ENCODE measurements around the gene EPHA10. TPM values are rescaled to one million over a fixed set of nuclear protein-coding genes. Genes with fewer than 3 reads are reported as not detected.

The EPHA10 gene
- total RNA-seq, 4 donors from 2014 or later: 0.17 TPM; not detected in 3

DNA sequence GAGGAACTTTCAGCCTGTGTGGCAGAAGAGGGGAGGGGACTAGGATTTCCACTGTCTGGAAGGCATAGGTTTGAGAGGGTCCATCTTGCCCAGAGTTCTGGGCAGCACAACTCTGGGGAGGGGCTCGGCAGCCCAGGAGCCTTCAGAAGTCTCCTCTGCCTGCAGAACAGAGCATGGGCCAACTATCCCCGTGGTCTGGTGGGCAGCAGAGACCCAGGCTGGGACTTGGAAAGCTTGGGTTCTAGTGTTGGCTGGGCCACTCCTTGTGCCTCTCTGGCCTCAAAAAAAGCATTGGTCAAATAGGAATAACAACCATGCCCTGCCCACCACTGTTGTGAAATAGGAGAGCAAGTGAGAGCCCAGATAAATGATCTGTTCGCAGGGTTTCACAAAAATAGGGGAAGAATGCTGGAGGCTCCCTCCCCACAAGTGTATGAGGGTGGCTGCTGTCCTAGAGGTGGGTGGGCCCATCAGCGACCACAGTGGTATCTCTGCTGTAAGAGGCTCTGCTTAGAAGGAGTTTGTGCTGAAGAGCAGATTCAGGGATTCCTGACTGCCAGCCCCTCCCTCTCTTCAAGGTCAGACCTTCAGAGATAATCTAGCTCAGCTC, 8.9 kb downstream of the EPHA10 start:
- no peaks in the 10 kb centered on the region for H3K9me3 ChIP-seq
- H3K4me1 ChIP-seq: no peaks in the 10 kb centered on the region
- H3K27ac ChIP-seq: no peak overlapping the region
- no peak overlapping the region for H3K4me3 ChIP-seq
- in situ Hi-C loops (cut with MboI; ENCODE audit: low sequenced_read_pairs in 4 of 4): no loop called here
- intact Hi-C loops (cut with DNase I; ENCODE audit: low total_unique reads): no loop called here
- H3K27me3 ChIP-seq: peaks cover 28 to 35% (median 33%) of the 10 kb centered on the region in 3 donors
- no peak for TF ChIP-seq CTCF (IDR thresholded peaks at IDR 0.05 in 4 of 5, conservative IDR thresholded peaks at IDR 0.05 in 1 of 5)
- H3K36me3 ChIP-seq: no peaks in the 10 kb centered on the region
- no peak for DNase-seq
- no peak for ATAC-seq

- no peaks in the 10 kb centered on the region for H3K4me1 ChIP-seq
- TF ChIP-seq CTCF (IDR thresholded peaks at IDR 0.05 in 4 of 5, conservative IDR thresholded peaks at IDR 0.05 in 1 of 5) (no peak), POLR2A (IDR thresholded peaks at IDR 0.05) (no peak)
- in situ Hi-C loops (cut with MboI; ENCODE audit: low sequenced_read_pairs in 4 of 4): no loop called here
- no peaks in the 10 kb centered on the region for H3K36me3 ChIP-seq
- H3K9me3 ChIP-seq: no peaks in the 10 kb centered on the region
- intact Hi-C loops (cut with DNase I; ENCODE audit: low total_unique reads): no loop called here
- peaks cover 35 to 42% (median 40%) of the 10 kb centered on the region in 3 donors for H3K27me3 ChIP-seq
- no peak overlapping the region for H3K27ac ChIP-seq
- DNase-seq (no peak), ATAC-seq (no peak)
- no peak overlapping the region for H3K4me3 ChIP-seq
These were observed 9.6 kb downstream of the EPHA10 start for GRCh38 chr1:37755290-37755689.

DNA sequence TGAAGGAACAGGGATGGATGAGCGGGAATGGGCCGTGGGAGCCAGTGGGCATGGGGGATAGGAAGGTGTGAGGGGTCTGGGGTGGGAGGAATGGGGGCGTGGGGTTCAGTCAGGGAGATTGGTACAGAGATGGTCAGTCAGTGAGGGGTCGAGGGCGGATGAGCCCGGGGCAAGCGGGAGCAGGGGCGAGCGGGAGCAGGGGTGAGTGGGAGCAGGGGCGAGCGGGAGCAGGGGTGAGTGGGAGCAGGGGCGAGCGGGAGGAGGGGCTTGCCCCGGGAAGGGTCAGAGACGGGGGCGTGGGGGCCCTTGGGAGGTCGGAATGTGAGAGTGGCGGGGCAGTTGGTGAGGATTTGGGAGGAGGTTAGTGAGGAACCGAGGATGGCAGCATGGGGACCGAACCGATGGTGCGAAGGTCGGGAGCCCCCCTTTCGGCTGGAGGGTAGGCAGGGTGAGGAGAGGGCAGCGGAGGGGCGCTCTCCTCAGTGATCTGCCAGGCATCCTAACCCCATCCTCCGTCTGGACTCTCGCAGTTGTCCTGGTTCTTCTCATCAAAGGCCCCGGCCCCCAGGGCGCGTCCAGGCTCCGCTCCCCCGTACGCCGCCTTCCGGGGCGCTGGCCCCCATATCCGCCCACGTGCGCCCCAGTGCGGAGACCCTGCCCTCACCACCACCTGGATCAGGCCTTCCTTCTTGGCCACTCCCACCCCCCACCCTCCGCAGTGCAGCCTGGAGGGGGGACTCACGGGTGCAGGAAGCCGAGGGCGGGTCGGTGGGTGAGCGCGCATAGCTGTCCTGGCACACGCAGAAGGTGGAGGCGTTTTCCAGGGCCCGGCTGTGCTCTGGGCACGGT, 11.2 kb downstream of the EPHA10 start:
- H3K4me3 ChIP-seq: no peak overlapping the region
- H3K27ac ChIP-seq: no peak overlapping the region
- ATAC-seq (no peak), DNase-seq (no peak)
- in situ Hi-C loops (cut with MboI; ENCODE audit: low sequenced_read_pairs in 4 of 4): no loop called here
- no peaks in the 10 kb centered on the region for H3K4me1 ChIP-seq
- H3K27me3 ChIP-seq: peaks cover 41 to 47% (median 45%) of the 10 kb centered on the region in 3 donors
- intact Hi-C loops (cut with DNase I; ENCODE audit: low total_unique reads): no loop called here
- no peaks in the 10 kb centered on the region for H3K36me3 ChIP-seq
- no peaks in the 10 kb centered on the region for H3K9me3 ChIP-seq
- TF ChIP-seq CTCF (IDR thresholded peaks at IDR 0.05 in 4 of 5, conservative IDR thresholded peaks at IDR 0.05 in 1 of 5) (no peak), POLR2A (IDR thresholded peaks at IDR 0.05) (no peak)

DNA sequence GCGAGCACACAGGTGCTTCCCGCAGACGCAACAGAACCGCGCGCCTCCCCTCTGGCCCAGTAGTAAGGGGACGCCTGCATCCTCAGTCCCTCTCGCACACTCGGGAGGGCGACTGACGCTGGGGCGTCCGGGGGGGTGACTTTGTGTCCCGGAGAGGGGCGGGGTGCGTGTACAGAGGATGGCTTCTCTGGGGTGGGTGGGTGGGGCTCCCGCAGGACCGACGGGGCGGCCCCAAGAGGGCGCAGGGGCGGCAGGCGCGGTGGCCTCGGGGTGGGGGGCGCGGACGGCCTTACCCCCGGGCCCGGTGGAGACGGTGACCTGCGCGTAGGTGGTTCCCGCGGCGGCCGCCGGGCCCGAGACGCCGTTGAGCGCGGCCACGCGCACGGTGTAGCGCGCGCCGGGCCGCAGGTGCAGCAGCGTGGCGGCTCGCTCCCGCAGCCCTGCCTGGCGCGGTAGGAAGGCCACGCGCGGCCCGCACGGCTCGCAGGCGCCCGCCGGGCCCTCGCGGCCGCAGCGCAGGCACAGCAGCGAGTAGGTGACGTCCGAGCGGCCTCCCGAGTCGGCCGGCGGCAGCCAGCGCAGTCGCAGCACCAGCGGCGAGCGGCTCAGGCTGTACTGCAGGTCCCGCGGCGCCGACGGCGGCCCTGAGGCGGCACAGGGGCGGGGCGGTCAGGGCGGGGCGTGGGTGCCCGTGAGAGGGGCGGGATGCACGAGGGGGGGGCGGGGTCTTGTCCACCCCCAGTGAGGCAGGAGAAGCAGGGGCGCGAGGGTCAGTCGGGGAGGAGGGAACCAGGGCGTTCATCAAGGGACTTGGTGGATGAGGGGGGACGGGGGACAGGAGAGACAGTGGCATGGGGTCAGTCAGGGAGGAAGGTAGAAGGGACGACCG, 12.1 kb downstream of the EPHA10 start:
- Histone ChIP-seq H3K4me1 (no peaks in the 10 kb centered on the region), H3K27ac (no peak overlapping the region), H3K27me3 (peaks cover 41 to 47% (median 45%) of the 10 kb centered on the region in 3 donors), H3K9me3 (no peaks in the 10 kb centered on the region), H3K36me3 (no peaks in the 10 kb centered on the region), H3K4me3 (no peak overlapping the region)
- ATAC-seq: no peak
- intact Hi-C loops (cut with DNase I; ENCODE audit: low total_unique reads): no loop called here
- TF ChIP-seq CTCF (IDR thresholded peaks at IDR 0.05 in 4 of 5, conservative IDR thresholded peaks at IDR 0.05 in 1 of 5) (no peak), POLR2A (IDR thresholded peaks at IDR 0.05) (no peak)
- in situ Hi-C loops (cut with MboI; ENCODE audit: low sequenced_read_pairs in 4 of 4): no loop called here
- DNase-seq: no peak
